ENCODE measurements around the gene NTMT1. TPM values are rescaled to one million over a fixed set of nuclear protein-coding genes. Genes with fewer than 3 reads are reported as not detected.

Gene NTMT1
- total RNA-seq, 1 experiment from 2014 or later, result 84.8 TPM

GRCh38 chr9:129671519-129671918, 45.6 kb downstream of the NTMT1 start:
- H3K27ac ChIP-seq (ENCODE audit: low read depth, low read length), result no peak overlapping the region
- ChIA-PET POLR2A (no interaction called here), RAD21 (ENCODE audit: low non-redundant PET in 1 of 2, low total read pairs in 2 of 2, uncharacterized antibody in 2 of 2, unreplicated experiment in 2 of 2) (no interaction called here)

DNA sequence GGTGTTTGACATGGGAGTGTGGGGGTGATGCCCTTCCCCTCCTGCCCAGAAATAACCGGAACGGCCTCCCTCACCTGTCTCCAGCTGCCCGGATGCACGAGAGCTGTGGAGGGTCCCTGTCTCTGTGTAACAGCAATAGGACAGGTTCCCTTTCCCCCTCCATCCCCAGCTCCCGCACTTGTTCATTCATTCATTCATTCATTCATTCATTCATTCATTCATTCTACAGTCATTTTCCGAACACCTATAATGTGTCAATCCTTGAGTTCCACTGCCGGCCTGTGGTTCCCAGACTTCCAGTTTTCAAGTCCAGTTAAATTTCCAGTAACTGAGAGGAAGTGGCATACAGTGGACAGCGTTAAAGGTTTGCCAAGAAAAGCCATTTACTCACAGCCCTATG, 46.7 kb downstream of the NTMT1 start:
- no peak overlapping the region for H2AFZ ChIP-seq (ENCODE audit: low read depth, low read length, poor library complexity, severe bottlenecking)
- no peaks in the 10 kb centered on the region for H3K9me2 ChIP-seq (ENCODE audit: insufficient read depth)
- no peaks in the 10 kb centered on the region for H3K27me3 ChIP-seq (ENCODE audit: insufficient read depth, low read length)
- intact Hi-C loops (cut with micrococcal nuclease), result no loop called here
- no peak overlapping the region for H3K9ac ChIP-seq (ENCODE audit: low read length)
- H3K4me1 ChIP-seq (ENCODE audit: control insufficient read depth in 1 of 2, insufficient read depth in 2 of 2, low read length in 2 of 2), result peaks cover 5 to 6% of the 10 kb centered on the region in 2 experiments
- RAD21 ChIA-PET (ENCODE audit: low non-redundant PET in 1 of 2, low total read pairs in 2 of 2, uncharacterized antibody in 2 of 2, unreplicated experiment in 2 of 2), result no interaction called here
- BruUV-seq (replicated peaks), result no TSS peak
- 0 out of 2 replicates have a peak, but pooled peaks cover 2% of the 10 kb centered on the region for H3K79me2 ChIP-seq (ENCODE audit: insufficient read depth, low read length)
- H3K9me3 ChIP-seq (ENCODE audit: control insufficient read depth in 1 of 2, insufficient read depth in 1 of 2, low read depth in 1 of 2, low read length in 2 of 2), result no peaks in the 10 kb centered on the region
- ATAC-seq (no peak), DNase-seq (ENCODE audit: low read depth, low spot score) (no peak)
- H3K4me2 ChIP-seq (ENCODE audit: low read length), result no peak overlapping the region
- CTCF ChIA-PET, result no interaction called here
- POLR2A ChIA-PET, result no interaction called here
- H3K27ac ChIP-seq (ENCODE audit: low read depth, low read length), result no peak overlapping the region
- no peaks in the 10 kb centered on the region for H4K20me1 ChIP-seq (ENCODE audit: insufficient read depth)
- H3K4me3 ChIP-seq (replicated peaks in 1 of 2; ENCODE audit: low read depth in 1 of 2, low read length in 2 of 2), result no peak overlapping the region
- no peaks in the 10 kb centered on the region for H3K36me3 ChIP-seq (ENCODE audit: control insufficient read depth in 1 of 2, insufficient read depth in 2 of 2, low read length in 2 of 2)
- no peak for TF ChIP-seq TCF7L2 (IDR thresholded peaks at IDR 0.05; ENCODE audit: borderline replicate concordance, extremely low read depth, insufficient read depth, insufficient read length)
- no peak for TF ChIP-seq EZH2phosphoT487 (IDR thresholded peaks at IDR 0.05; ENCODE audit: borderline replicate concordance)
- TF ChIP-seq ZBTB33 (IDR thresholded peaks at IDR 0.05; ENCODE audit: extremely low read depth, insufficient replicate concordance, low read length), result no peak
- no peak for TF ChIP-seq RAD21 (IDR thresholded peaks at IDR 0.05; ENCODE audit: low read depth)
- no peak for TF ChIP-seq EZH2 (IDR thresholded peaks at IDR 0.05)
- TF ChIP-seq CTCF (IDR thresholded peaks at IDR 0.05 in 2 of 3, conservative IDR thresholded peaks at IDR 0.05 in 1 of 3; ENCODE audit: borderline replicate concordance in 1 of 3, insufficient read depth in 1 of 3, low read depth in 2 of 3, low read length in 2 of 3), result no peak
- TF ChIP-seq REST (IDR thresholded peaks at IDR 0.05; ENCODE audit: low read depth), result no peak
- TF ChIP-seq ZFX (IDR thresholded peaks at IDR 0.05), result no peak
- TF ChIP-seq POLR2A (IDR thresholded peaks at IDR 0.05; ENCODE audit: borderline replicate concordance, extremely low read depth, insufficient read depth, insufficient read length), result no peak
- no peak for TF ChIP-seq EGR1 (IDR thresholded peaks at IDR 0.05; ENCODE audit: low read depth)
- TF ChIP-seq MAX (IDR thresholded peaks at IDR 0.05), result no peak
- TF ChIP-seq CEBPB (IDR thresholded peaks at IDR 0.05; ENCODE audit: low read depth), result no peak

More at GRCh38 chr9:129671519-129671918, 45.6 kb downstream of the NTMT1 start:
- Histone ChIP-seq H3K4me2 (ENCODE audit: low read length) (no peak overlapping the region), H3K27me3 (ENCODE audit: insufficient read depth, low read length) (no peaks in the 10 kb centered on the region), H3K36me3 (ENCODE audit: control insufficient read depth in 1 of 2, insufficient read depth in 2 of 2, low read length in 2 of 2) (no peaks in the 10 kb centered on the region), H2AFZ (ENCODE audit: low read depth, low read length, poor library complexity, severe bottlenecking) (no peak overlapping the region), H4K20me1 (ENCODE audit: insufficient read depth) (no peaks in the 10 kb centered on the region), H3K4me3 (replicated peaks in 1 of 2; ENCODE audit: low read depth in 1 of 2, low read length in 2 of 2) (no peak overlapping the region), H3K4me1 (ENCODE audit: control insufficient read depth in 1 of 2, insufficient read depth in 2 of 2, low read length in 2 of 2) (peaks cover 14 to 18% of the 10 kb centered on the region in 2 experiments), H3K9me2 (ENCODE audit: insufficient read depth) (no peaks in the 10 kb centered on the region), H3K9ac (ENCODE audit: low read length) (no peak overlapping the region), H3K9me3 (ENCODE audit: control insufficient read depth in 1 of 2, insufficient read depth in 1 of 2, low read depth in 1 of 2, low read length in 2 of 2) (no peaks in the 10 kb centered on the region), H3K79me2 (ENCODE audit: insufficient read depth, low read length) (peaks cover 9% of the 10 kb centered on the region; the same call in 1 of the 2 replicates)
- ATAC-seq (no peak), DNase-seq (ENCODE audit: low read depth, low spot score) (no peak)
- intact Hi-C loops (cut with micrococcal nuclease), result no loop called here
- TF ChIP-seq JUND (IDR thresholded peaks at IDR 0.05) (no peak), ZFX (IDR thresholded peaks at IDR 0.05) (no peak), SIN3A (IDR thresholded peaks at IDR 0.05; ENCODE audit: low read depth) (no peak)
- no TSS peak for BruUV-seq (replicated peaks)
- CTCF ChIA-PET, result no interaction called here

All from HCT116 (cell line).